CD8-positive, alpha-beta memory T cell (primary cell): Measurements from ENCODE around the gene TRPV5. TPM values are rescaled to one million over a fixed set of nuclear protein-coding genes. Genes with fewer than 3 reads are reported as not detected.

ENCODE experiments used
- polyA plus RNA-seq: library from polyadenylated mRNA; unstranded; fragments of 300-500 nt; fragmentation: Illumina TruSeq; gene quantifications from one replicate; pipeline ENCODE4 v1.2.3, GENCODE V29; 2021
- total RNA-seq, 2 experiments: library from RNA; stranded (reverse); gene quantifications; one replicate each; pipeline ENCODE4 v1.2.3, GENCODE V29; 2021

The TRPV5 gene
- total and polyA plus RNA-seq, 3 experiments from 2014 or later: not detected

Other genes with a start within 250 kb of the TRPV5 start
- not detected for gene PRSS1, start 184.3 kb downstream of the TRPV5 start, total RNA-seq
- gene PRSS1, start 184.3 kb downstream of the TRPV5 start, polyA plus RNA-seq: not detected
- not detected for gene PRSS2, start 162.8 kb downstream of the TRPV5 start, total RNA-seq
- not detected for gene PRSS2, start 162.8 kb downstream of the TRPV5 start, polyA plus RNA-seq
- gene EPHB6, start 78.7 kb downstream of the TRPV5 start, total RNA-seq: 1 to 10 TPM; 6.0 to 8.1 TPM
- gene EPHB6, start 78.7 kb downstream of the TRPV5 start, polyA plus RNA-seq: 13.7 TPM
- not detected for gene TRPV6, start 48.0 kb downstream of the TRPV5 start, total RNA-seq
- gene TRPV6, start 48.0 kb downstream of the TRPV5 start, polyA plus RNA-seq: not detected
- not detected for gene LLCFC1, start 5.7 kb upstream of the TRPV5 start, total RNA-seq
- not detected for gene LLCFC1, start 5.7 kb upstream of the TRPV5 start, polyA plus RNA-seq
- gene KEL, start 28.6 kb upstream of the TRPV5 start, total RNA-seq: under 1 TPM in 1 of 2 experiments, not detected in 1; 0.20 TPM
- gene KEL, start 28.6 kb upstream of the TRPV5 start, polyA plus RNA-seq: not detected
- not detected for gene OR9A2, start 93.4 kb upstream of the TRPV5 start, total RNA-seq
- not detected for gene OR9A2, start 93.4 kb upstream of the TRPV5 start, polyA plus RNA-seq
- not detected for gene OR6V1, start 118.6 kb upstream of the TRPV5 start, total RNA-seq
- gene OR6V1, start 118.6 kb upstream of the TRPV5 start, polyA plus RNA-seq: not detected
- not detected for gene PIP, start 198.3 kb upstream of the TRPV5 start, total RNA-seq
- not detected for gene PIP, start 198.3 kb upstream of the TRPV5 start, polyA plus RNA-seq
- not detected for gene TAS2R39, start 249.7 kb upstream of the TRPV5 start, total RNA-seq
- not detected for gene TAS2R39, start 249.7 kb upstream of the TRPV5 start, polyA plus RNA-seq